Measurements from ENCODE around the gene ADAMTS2.

ADAMTS2 gene

GRCh38 chr5:179177711-179178575 lies 167.3 kb downstream of the ADAMTS2 start:
- no peak for DNase-seq (ENCODE audit: low spot score)

GRCh38 chr5:179176571-179177230 lies 168.6 kb downstream of the ADAMTS2 start:
- no peak for DNase-seq (ENCODE audit: low spot score)

DNA sequence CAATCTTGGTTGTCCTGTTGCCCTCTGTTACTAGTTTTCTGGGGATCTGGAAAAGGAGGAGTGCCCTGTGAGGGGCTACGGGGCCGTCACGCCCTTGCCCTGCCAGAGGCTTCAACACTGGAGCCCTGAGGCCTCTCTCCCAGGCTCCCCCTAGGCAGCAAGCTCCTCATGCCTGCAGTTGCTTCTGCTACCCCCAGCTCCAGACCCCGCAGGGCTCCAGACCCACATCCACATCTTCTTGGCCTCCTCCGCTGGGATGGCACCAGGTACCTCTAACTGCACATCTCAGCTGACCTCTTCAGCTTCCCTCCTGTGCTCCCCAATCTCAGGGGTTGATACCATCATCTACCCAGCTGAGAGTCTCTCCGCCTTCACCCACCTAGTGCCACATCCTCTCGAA lies 169.1 kb downstream of the ADAMTS2 start:
- no peak for DNase-seq (ENCODE audit: low spot score)

GRCh38 chr5:179171816-179172745 lies 173.2 kb downstream of the ADAMTS2 start:
- DNase-seq (ENCODE audit: low spot score): no peak

DNA sequence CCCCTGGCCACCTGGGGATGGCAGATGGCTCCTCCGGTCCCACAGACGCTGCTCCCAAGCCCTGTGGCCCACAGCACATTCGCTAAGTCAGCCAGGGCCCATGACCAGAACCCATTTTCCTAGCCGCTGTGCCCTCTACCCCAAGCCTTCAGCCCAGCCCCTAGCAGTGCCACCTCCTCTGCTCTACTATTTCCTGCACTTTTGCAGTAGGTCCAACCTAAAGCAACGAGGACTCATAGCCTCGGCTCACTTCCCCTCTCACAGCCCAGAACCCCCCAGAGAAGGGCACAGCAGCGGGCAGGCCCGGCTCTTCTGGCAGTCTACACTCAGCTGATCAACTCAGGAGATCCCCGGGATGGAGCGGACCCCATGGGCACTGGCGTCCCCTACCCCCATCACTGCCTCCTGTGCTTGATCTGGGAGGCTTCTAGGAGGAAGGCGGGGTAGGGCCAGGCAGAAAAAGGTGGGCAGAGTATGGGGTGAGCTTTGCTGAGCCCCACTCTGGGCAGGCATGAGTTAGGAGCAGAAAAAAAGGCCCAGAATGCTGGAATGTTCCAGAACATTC lies 173.9 kb downstream of the ADAMTS2 start:
- no peak for DNase-seq (ENCODE audit: low spot score)

DNA sequence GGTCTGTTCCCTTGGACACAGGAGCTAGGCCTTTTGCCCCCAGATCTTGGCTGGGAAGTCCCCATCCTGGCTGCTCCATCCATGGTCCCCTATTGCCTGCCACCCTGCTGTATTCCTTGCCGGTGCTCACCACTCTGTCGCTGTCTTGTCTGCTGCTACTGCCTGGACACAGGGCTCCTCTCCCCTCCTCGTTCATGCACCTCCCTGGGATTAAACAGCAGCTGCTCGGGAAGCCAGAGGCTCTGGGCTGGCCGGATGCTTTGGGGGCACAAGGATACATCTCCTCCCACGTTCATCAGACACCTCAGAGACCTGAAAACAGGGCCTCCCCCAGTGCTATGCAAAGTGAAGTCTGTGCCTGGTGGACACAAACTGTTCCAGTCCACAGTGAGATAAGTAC lies 174.7 kb downstream of the ADAMTS2 start:
- DNase-seq (ENCODE audit: low spot score): no peak

DNA sequence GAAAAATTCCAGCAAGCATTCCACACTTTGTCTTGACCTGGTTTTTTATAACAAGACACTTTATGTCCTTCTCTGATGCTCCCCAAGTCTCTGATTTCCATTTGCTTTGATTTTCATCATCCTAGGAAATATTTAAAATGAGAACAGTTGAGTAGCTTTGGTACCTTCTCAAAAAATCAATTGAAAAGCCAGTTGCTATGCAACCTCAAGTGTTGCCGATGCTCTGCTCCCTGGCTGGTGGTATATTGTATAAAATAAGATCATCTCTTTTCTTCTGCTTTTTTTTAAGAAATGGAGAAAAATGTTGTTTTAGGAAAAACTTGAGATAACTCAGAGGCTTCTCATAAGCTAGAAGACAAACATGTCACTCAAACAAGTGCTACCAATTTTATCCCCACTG lies 175.4 kb downstream of the ADAMTS2 start:
- no peak for DNase-seq (ENCODE audit: low spot score)

DNA sequence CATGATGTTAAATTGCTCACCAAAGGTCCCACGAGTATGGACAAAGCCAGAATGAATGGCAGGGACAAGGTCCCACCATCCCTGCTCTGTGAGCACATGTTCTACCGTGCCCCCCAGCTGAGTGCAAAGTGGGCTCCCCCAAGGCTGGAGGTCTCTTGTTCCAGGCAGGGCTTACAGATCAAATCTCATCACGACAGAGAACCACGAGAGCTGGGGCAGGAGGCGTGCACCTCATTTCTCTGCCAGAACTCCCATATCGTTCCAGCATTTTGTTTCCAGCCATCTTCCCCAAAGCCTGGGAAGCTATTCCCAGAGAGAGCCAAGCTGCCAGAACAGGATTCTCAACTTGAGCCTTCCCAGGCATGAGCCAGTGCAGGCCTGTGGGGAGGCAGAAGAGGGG lies 176.6 kb downstream of the ADAMTS2 start:
- DNase-seq (ENCODE audit: low spot score): no peak

DNA sequence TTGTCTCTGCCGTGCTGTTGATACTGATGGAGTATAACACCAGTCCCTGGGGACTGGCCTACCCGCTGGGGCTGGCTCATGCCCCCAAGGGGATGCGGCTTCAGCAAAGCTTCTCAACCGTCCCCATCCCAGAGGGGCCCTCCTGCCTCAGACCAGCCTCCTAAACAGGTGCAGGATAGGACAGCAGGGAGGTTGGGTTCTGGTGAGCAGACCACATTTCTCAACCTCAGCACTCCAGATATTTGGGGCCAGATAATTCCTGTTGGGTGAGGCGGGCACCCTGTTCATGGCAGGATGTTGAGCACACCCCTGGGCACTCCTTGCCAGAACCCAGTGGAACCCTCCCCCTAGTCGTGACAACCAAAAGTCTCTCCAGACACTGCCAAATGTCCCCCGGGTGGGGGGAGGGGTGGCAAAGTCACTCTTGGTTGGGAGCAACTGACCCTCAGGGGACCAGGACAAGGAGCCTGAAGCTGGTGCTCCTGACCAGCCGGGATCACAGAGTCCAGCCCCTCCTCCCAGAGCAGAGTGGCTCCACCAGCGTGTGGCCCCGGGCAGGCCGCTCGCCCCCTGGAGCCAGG lies 177.3 kb downstream of the ADAMTS2 start:
- no peak for DNase-seq (ENCODE audit: low spot score)

DNA sequence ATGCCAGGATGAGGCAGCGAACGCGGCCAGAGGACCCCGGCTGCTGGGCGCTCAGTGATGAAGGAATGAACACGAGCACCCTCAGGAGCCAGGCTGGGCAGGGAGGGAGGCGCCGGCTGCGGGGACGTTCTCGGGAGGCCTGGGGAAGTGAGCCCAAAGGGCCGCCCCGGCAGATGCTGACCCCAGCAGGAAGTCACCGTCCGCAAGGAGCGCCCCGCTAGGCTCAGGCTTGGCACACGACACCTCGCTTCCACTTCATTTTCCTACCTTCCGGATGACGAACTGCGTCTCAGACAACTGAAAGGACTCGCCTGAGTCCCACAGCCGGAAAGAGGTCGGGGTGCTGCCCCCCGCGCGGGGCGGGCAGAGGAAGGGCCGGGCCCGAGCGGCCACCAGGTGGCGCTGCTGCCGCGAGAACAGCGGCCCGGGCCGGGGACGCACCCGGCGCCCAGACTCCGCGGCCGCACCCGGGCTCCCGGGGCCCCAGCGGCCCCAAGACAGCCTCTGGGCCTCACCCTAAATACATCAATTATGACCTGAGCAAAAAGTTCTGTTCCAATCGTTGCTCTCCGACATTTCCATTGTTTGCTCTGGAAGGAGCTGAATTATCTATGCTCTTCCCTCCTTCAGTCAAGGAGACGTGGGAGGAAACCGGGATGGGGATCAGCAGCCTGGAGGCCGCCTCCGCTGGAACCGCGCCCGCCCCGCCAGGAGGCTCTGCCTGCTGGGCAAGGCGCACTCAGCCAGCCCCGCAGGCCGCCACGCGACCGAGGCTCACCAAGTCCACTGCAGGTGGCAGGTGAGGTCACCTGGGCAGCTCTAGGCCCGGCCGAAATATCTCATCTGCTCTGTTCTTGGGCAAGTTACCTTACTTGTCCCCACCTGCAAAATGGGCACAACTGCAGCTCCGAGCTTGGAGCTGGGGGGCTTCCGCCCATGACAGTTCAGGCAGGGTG lies 178.1 kb downstream of the ADAMTS2 start:
- DNase-seq (ENCODE audit: low spot score): peak; percentile 96

DNA sequence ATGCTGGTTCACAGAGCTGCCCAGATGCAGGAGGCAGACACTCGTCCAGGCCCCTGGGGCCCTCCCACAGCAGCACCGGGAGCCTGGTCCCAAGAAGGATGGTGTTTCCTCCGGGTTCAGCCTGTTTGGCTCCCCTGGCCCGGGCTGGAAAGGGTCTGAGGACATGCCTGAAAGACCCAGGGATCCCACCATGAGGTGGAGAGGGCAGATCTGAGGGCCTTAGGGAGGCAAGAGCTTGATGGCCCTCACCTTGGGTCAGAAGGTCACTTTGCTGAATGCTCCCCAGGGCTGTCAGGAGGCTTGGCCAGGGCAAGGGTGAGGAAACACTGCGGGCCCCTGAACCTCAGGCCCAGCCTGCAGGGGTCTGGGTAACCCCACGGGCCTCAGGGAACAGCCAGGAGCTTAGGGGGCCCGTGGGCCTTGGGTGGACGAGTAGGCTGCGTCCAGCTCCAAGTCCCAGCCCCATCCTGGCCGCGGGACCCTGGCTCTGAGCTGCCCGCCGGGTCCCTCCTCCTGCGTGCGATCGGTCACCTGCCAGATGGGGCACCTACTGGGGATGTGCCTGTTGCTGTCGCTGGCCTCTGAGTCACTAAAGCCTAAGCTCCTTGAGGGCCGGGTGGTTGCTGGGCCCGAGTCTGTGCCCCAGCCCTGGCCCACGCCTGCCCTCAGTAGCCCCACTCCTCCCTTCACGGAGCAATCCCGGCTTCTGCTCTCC lies 178.9 kb downstream of the ADAMTS2 start:
- no peak for DNase-seq (ENCODE audit: low spot score)

DNA sequence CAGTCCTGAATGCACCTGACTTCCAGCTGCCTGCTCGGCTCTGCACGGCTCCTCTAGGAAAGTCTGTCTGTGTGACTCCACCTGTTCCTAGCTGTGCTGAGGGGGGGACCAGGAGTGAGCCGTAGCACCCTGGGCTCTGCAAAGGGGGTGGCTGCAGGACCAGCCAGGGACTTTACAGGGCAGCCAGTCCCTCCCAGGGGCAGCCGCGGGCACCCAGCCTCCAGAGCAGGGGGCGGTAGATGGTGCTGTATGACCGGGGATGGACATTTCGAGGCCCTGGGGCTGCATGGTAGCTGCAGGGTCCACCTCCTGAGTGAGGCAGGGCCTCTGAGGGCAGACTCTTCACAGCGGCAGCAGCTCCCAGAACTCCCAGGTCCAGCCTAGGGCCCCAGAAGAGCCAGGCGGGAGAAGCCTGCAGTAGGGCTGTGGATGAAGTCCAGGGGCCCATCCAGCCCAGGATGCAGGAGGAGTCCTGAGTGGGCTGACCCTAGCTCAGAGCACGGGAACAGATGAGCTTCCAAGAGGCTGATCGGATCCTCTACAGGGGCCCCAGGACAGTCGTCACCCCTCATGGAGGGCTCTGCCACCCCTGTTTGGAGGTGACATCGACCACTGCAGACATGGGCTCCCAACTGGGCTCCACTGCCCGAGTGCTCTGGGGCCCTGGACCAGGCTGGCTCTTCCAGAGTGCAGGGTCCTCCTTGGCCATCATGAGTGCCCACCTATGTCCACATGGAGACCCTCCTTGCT lies 179.7 kb downstream of the ADAMTS2 start:
- DNase-seq (ENCODE audit: low spot score): no peak

- DNase-seq (ENCODE audit: low spot score): no peak
Measured at GRCh38 chr5:179164331-179165311, 180.6 kb downstream of the ADAMTS2 start.

DNA sequence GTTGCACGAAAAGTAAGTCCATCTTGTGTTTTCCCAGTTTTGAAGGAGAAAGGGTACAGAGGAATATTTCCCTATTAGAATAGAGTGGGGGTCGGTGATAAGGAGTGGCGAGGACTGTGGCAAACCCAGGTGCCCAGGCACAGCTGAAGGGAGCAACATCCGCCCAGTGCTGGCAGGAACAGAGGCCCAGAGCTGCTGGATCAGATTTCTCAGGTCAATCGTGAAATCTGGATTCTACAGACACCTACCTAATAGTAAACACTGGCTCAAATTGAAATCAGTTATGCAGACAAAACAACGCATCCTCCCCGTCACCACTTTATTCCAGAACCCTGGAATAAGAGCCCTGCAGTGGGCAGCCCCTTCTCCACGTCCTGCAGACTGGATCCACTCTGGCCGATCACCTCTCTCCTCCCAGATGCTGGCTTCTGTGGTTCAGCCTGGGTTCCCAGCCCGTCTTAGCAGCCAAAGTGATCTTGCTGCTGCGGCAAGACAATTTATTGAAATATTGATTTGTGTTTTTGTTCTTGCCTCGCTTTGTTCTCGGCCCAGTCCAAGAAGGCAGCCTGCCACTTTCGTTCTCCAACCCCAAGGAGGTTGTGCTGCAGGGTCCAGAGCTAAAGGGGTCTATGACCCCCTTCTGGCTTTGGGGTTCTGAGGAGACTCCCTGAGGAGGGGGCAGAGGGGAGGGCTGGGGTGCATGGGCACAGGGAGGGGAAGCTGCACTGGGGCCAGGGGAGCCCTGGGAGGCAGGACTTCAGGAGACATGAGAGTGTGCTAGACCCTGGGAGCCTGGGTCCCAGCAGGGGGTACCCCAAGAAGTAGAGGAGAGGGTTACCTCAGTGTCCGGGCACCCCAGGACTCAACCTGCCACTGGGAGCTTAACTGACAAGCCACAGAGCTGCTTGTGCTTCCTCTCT lies 181.8 kb downstream of the ADAMTS2 start:
- DNase-seq (ENCODE audit: low spot score): no peak

DNA sequence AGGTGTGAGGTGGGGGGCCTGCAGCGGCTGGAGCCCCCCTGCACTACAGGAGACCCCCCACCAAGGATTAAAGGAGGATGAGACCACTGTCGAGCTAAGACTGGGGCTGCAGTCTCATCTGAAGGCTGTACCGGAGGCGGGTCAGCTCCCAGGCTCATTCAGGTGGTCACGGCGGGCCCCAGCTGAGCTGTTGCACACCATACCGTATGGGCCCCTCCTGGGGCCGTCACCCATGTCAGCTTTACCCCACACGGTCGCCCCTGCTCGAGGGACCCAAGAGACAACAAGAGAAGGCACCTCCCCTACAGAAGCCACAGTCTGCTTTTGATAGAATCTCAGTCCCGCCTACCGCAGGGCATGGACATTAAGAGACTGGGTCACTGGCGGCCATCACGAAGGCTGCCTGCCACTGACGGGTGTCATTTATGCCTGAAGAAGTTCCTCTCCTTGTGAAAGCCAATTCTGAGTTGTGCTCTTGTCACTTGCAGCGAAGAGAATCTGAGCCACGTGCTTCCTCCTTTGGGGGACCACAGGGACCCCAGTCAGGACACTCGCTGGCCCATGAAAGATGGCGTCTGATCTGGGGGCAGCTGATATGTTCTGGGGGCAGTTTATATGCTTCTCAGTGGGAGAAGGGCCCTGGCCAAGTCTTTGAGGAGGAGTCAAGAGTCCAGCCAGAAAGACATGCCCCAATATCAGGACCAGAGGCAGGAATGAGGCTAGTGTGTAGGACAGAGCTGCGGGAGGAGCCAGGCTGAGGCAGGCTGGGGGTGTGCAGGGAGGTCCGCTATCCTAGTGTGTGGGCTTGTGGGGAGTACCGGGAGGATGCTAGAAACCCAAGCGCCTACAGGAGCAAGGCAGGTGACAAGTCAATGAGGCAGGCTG lies 182.7 kb downstream of the ADAMTS2 start:
- no peak for DNase-seq (ENCODE audit: low spot score)

- no peak for DNase-seq (ENCODE audit: low spot score)
Measured at GRCh38 chr5:179161901-179162300, 183.4 kb downstream of the ADAMTS2 start.
